ENCODE measurements around the gene DPEP1.

DPEP1 gene

GRCh38 chr16:89616623-89617022 is 3.2 kb downstream of the DPEP1 start:
- no peaks in the 10 kb centered on the region for H3K4me1 ChIP-seq (ENCODE audit: control insufficient read depth in 1 of 2, insufficient read depth in 1 of 2, low read depth in 1 of 2, low read length in 1 of 2)
- no peak overlapping the region for H3K4me3 ChIP-seq (ENCODE audit: low read depth in 1 of 2, low read length in 1 of 2)
- no peak for TF ChIP-seq CTCF (IDR thresholded peaks at IDR 0.05)
- H3K27ac ChIP-seq = no peak overlapping the region
- no peaks in the 10 kb centered on the region for H3K9me3 ChIP-seq
- H3K27me3 ChIP-seq = peaks cover 4% of the 10 kb centered on the region
- no peaks in the 10 kb centered on the region for H3K36me3 ChIP-seq

- Histone ChIP-seq H3K4me1 (ENCODE audit: control insufficient read depth in 1 of 2, insufficient read depth in 1 of 2, low read depth in 1 of 2, low read length in 1 of 2) (no peaks in the 10 kb centered on the region), H3K36me3 (no peaks in the 10 kb centered on the region), H3K27me3 (peaks cover 8% of the 10 kb centered on the region), H3K27ac (no peak overlapping the region), H3K9me3 (no peaks in the 10 kb centered on the region), H3K4me3 (ENCODE audit: low read depth in 1 of 2, low read length in 1 of 2) (no peak overlapping the region)
- TF ChIP-seq CTCF (IDR thresholded peaks at IDR 0.05) = no peak
Observed at GRCh38 chr16:89617036-89617435, 3.6 kb downstream of the DPEP1 start.

GRCh38 chr16:89618109-89618998 is 4.9 kb downstream of the DPEP1 start:
- H3K36me3 ChIP-seq = no peaks in the 10 kb centered on the region
- no peak overlapping the region for H3K27ac ChIP-seq
- no peak for TF ChIP-seq CTCF (IDR thresholded peaks at IDR 0.05)
- H3K4me3 ChIP-seq (ENCODE audit: low read depth in 1 of 2, low read length in 1 of 2) = no peak overlapping the region
- no peaks in the 10 kb centered on the region for H3K9me3 ChIP-seq
- H3K4me1 ChIP-seq (ENCODE audit: control insufficient read depth in 1 of 2, insufficient read depth in 1 of 2, low read depth in 1 of 2, low read length in 1 of 2) = no peaks in the 10 kb centered on the region
- peaks cover 20% of the 10 kb centered on the region for H3K27me3 ChIP-seq

- peaks cover 35% of the 10 kb centered on the region for H3K27me3 ChIP-seq
- H3K36me3 ChIP-seq = no peaks in the 10 kb centered on the region
- no peak for TF ChIP-seq CTCF (IDR thresholded peaks at IDR 0.05)
Observed at GRCh38 chr16:89619840-89620239, 6.4 kb downstream of the DPEP1 start.

GRCh38 chr16:89620406-89620841 is 7.0 kb downstream of the DPEP1 start:
- TF ChIP-seq CTCF (IDR thresholded peaks at IDR 0.05) = no peak
- H3K27ac ChIP-seq = no peak overlapping the region
- H3K4me1 ChIP-seq (ENCODE audit: control insufficient read depth in 1 of 2, insufficient read depth in 1 of 2, low read depth in 1 of 2, low read length in 1 of 2) = no peaks in the 10 kb centered on the region
- no peaks in the 10 kb centered on the region for H3K9me3 ChIP-seq
- H3K27me3 ChIP-seq = peaks cover 40% of the 10 kb centered on the region
- H3K36me3 ChIP-seq = no peaks in the 10 kb centered on the region
- H3K4me3 ChIP-seq (ENCODE audit: low read depth in 1 of 2, low read length in 1 of 2) = no peak overlapping the region

More at GRCh38 chr16:89619840-89620239, 6.4 kb downstream of the DPEP1 start:
- no peaks in the 10 kb centered on the region for H3K9me3 ChIP-seq
- H3K4me1 ChIP-seq (ENCODE audit: control insufficient read depth in 1 of 2, insufficient read depth in 1 of 2, low read depth in 1 of 2, low read length in 1 of 2) = no peaks in the 10 kb centered on the region
- H3K4me3 ChIP-seq (ENCODE audit: low read depth in 1 of 2, low read length in 1 of 2) = no peak overlapping the region
- no peak overlapping the region for H3K27ac ChIP-seq
